Osteocyte (in vitro differentiated cells): ENCODE data around the gene RBM38. TPM values are rescaled to one million over a fixed set of nuclear protein-coding genes. Genes with fewer than 3 reads are reported as not detected.
"Not testable (repeated sequence)": the region's sequence is repeated elsewhere in the genome, so short reads cannot be mapped to it uniquely, and the experiment has no call there.

Experiments used
- DNase-seq: peaks from one replicate; pipeline ENCODE4 v3.0.0; 2021; ENCODE audit warnings: mixed read lengths; ENCODE audit not compliant: unreplicated experiment; ENCODE audit errors: extremely low spot score
- H3K27ac Mint-ChIP-seq: one replicate; pipeline ENCODE4 v1.8.0; 2021; ENCODE audit warnings: mild to moderate bottlenecking, mixed read lengths; ENCODE audit not compliant: unreplicated experiment
- H3K27me3 Mint-ChIP-seq: one replicate; pipeline ENCODE4 v1.8.0; 2021; ENCODE audit warnings: mixed read lengths; ENCODE audit not compliant: unreplicated experiment
- H3K36me3 Mint-ChIP-seq: one replicate; pipeline ENCODE4 v1.8.0; 2021; ENCODE audit warnings: mixed read lengths; ENCODE audit not compliant: unreplicated experiment
- H3K4me1 Mint-ChIP-seq: one replicate; pipeline ENCODE4 v1.8.0; 2021; ENCODE audit warnings: mixed read lengths; ENCODE audit not compliant: unreplicated experiment
- H3K4me3 Mint-ChIP-seq: one replicate; pipeline ENCODE4 v1.8.0; 2021; ENCODE audit warnings: mild to moderate bottlenecking, moderate library complexity, mixed read lengths; ENCODE audit not compliant: unreplicated experiment
- H3K9me3 Mint-ChIP-seq: one replicate; pipeline ENCODE4 v1.8.0; 2021; ENCODE audit warnings: mixed read lengths; ENCODE audit not compliant: unreplicated experiment
- total RNA-seq: library from RNA; stranded (reverse); gene quantifications from 2 replicates; pipeline ENCODE4 v1.2.1, GENCODE V29; 2021
- TF ChIP-seq, protein P1 (sequence below): fragments of 200-600 bp; sonication (generic); IDR thresholded peaks from 2 replicates; pipeline ENCODE4 v1.5.0; 2021; ENCODE audit warnings: antibody characterized with exemption, mild to moderate bottlenecking, moderate library complexity

RBM38 gene
- total RNA-seq, 1 donor from 2014 or later, result 18.8 TPM

DNA sequence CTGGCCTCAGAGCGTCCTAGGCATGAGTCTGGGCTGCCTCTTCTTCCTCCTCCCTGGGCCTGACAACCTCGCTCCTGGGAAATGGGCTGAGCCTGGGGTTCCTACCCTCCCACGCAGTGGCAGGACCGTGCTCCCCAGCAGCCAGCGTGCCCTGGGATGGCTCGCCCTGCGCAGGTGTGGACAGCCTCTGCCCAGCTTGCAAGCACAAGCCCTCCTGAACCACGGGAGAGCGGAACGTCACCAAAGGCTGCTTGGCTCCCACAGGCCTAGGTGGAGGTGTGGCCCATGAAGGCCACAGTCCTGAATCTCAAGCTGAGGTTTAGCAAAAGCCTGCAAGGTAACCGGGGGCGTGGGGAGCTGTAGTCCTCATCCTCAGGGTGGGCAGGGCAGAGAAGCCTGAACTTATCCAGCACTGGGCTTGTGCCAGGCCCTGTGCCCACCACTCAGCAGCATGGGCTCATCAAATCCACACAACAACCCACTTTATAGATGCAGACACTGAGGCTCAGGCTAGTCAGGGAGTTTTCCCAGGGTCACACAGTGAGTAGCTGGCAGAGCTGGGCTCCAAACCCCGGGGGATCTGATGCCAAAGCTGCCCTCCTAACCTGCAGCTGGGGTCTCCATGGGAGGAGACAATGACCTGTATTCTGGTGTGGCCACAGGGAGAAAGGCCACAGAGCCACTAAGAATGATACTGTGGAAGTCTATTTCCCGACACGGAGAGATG, 25.3 kb downstream of the RBM38 start:
- Mint-ChIP-seq H3K27me3 (peaks cover 6% of the 10 kb centered on the region), H3K9me3 (no peaks in the 10 kb centered on the region), H3K36me3 (no peaks in the 10 kb centered on the region), H3K27ac (no peak overlapping the region), H3K4me3 (no peak overlapping the region), H3K4me1 (peaks cover 8% of the 10 kb centered on the region)
- DNase-seq, result no peak
- TF ChIP-seq, protein P1, sequence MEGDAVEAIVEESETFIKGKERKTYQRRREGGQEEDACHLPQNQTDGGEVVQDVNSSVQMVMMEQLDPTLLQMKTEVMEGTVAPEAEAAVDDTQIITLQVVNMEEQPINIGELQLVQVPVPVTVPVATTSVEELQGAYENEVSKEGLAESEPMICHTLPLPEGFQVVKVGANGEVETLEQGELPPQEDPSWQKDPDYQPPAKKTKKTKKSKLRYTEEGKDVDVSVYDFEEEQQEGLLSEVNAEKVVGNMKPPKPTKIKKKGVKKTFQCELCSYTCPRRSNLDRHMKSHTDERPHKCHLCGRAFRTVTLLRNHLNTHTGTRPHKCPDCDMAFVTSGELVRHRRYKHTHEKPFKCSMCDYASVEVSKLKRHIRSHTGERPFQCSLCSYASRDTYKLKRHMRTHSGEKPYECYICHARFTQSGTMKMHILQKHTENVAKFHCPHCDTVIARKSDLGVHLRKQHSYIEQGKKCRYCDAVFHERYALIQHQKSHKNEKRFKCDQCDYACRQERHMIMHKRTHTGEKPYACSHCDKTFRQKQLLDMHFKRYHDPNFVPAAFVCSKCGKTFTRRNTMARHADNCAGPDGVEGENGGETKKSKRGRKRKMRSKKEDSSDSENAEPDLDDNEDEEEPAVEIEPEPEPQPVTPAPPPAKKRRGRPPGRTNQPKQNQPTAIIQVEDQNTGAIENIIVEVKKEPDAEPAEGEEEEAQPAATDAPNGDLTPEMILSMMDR, result no peak

DNA sequence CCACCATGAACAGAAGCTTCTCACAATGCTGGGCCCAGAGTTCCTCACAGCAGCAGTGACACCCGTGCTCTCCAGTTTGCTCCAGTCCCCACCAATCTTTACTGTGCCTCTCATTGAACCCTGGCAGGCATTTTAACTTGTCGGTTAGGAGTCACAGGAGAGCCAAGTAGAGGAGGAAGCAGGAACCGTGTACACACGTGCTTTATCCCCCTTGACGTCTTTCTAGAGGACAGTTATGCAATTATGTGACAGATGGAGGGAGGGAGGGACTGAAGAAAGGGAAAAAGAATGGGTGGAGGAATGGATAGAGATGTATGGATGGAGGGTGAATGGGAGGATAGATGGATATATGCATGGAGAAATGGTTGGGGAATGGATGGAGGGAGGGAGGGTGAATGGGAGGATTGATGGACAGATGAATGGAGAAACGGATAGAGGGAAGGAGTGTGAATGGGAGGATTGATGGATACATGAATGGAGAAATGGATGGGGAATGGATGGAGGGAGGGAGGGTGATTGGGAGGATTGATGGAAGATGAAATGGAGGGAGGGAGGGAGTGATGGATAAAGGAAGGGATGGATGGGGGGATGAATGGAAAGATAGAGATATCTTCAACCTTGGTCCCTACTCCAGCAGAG, 26.0 kb downstream of the RBM38 start:
- Mint-ChIP-seq H3K36me3 (no peaks in the 10 kb centered on the region), H3K27me3 (peaks cover 12% of the 10 kb centered on the region), H3K4me1 (peaks cover 8% of the 10 kb centered on the region), H3K4me3 (no peak overlapping the region), H3K27ac (no peak overlapping the region), H3K9me3 (no peaks in the 10 kb centered on the region)
- TF ChIP-seq, protein P1, result no peak
- DNase-seq, result no peak

DNA sequence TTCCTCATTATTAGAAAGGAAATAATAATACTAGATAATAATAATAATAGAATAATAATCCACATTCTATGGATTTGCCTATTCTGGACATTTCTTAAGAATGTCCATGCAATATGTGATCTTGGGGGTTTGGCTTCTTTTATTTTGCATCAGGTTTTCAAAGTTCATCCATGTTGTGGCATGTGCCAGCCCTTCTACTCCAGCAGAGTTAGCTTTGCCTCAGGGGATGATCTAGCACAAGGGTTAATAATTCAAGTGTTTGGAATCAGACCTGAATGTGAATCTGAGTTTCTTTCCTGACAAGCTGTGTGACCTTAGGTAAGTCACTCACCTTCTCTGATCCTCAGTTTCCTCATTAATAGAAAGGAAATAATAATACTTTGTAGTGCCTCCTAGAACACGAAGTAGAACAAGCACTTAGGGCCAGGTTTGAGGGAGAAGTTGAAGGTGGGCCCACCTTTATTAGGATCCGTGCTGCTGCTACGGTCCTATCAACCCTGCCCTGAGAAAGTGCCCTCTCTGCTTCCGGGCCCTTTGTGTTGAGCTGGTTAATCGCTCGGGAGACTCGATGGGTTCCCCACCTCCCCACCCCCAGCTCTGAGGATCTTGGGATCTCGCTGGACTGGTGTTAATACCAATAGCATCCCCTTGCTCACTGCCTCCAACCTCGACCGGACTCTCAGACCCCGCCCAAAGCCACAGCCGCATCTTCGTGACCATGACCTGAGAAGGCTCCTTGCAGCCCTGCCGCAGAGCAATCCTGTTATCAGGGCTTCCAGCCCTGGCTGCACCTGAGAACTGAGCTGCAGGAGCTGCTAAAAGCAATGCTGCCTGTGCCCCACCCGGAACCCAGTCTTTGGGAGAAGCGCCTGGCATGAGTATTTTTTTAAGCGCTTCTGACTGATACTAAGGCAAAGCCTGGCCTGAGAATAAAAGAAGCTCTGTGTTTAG, 26.9 kb downstream of the RBM38 start:
- H3K27ac Mint-ChIP-seq, result no peak overlapping the region
- H3K27me3 Mint-ChIP-seq, result peaks cover 13% of the 10 kb centered on the region
- DNase-seq, result no peak
- H3K4me3 Mint-ChIP-seq, result no peak overlapping the region
- no peaks in the 10 kb centered on the region for H3K36me3 Mint-ChIP-seq
- TF ChIP-seq, protein P1, result no peak
- H3K9me3 Mint-ChIP-seq, result no peaks in the 10 kb centered on the region
- H3K4me1 Mint-ChIP-seq, result peaks cover 8% of the 10 kb centered on the region

DNA sequence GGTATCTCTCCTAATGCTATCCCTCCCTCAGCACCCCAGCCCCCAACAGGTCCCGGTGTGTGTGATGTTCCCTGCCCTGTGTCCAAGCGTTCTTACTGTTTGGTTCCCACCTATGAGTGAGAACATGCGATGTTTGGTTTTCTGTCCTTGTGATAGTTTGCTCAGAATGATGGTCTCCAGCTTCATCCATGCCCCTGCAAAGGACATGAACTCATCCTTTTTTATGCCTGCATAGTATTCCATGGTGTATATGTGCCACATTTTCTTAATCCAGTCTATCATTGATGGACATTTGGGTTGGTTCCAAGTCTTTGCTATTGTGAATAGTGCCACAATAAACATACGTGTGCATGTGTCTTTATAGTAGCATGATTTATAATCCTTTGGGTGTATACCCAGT, 28.3 kb downstream of the RBM38 start:
- not testable (repeated sequence) for H3K36me3 Mint-ChIP-seq, H3K4me1 Mint-ChIP-seq, DNase-seq, H3K9me3 Mint-ChIP-seq, H3K4me3 Mint-ChIP-seq, H3K27ac Mint-ChIP-seq
- H3K27me3 Mint-ChIP-seq, result peaks cover 13% of the 10 kb centered on the region

DNA sequence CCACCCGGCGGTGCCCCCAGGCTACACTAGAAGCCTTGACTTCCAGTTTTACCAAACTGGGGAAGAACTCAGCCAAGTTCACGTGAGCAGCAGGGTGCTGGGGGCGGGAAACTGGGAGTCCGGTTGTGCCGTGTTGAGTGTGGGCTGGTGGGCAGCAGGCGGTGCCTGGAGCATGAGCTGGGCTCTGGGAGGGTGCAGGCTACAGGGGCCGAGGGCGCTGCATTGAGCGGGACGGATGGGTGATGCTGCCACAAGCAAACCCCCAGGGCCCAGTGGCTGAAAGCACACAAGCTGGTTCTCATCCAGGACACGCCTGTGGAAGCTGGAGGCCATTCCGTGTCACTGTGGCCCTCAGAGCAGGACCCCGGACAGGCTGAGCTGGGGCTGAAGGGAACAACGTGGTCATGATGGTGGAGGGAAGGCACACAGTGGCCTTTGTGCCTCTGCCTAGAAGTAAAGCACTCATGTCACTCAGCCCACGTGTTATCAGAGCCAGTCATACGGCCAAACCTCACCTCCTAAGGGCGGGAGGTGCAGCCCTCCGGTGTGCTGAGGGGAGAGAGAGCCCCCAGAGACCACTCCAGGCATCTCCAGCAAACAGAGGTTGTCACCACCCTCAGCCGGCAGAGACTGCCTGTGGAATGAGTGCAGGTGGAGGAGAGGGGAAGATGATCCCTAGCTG, 29.5 kb downstream of the RBM38 start:
- H3K27ac Mint-ChIP-seq, result no peak overlapping the region
- peaks cover 13% of the 10 kb centered on the region for H3K27me3 Mint-ChIP-seq
- TF ChIP-seq, protein P1, result no peak
- H3K4me3 Mint-ChIP-seq, result no peak overlapping the region
- H3K9me3 Mint-ChIP-seq, result no peaks in the 10 kb centered on the region
- DNase-seq, result no peak
- peaks cover 15% of the 10 kb centered on the region for H3K4me1 Mint-ChIP-seq
- H3K36me3 Mint-ChIP-seq, result no peaks in the 10 kb centered on the region
